Breast epithelium (tissue), 3 donors: Measurements from ENCODE around the gene SLC44A1.

Experiments
- CTCF ChIP-seq, 3 donors: fragments of 450-650 bp; IDR thresholded peaks; one replicate each; pipeline ENCODE4 v1.5.1; 2016 to 2017; ENCODE audit warnings: antibody characterized with exemption in 3 of 3, mild to moderate bottlenecking in 3 of 3, moderate library complexity in 3 of 3
- POLR2A ChIP-seq: fragments of 450-650 bp; IDR thresholded peaks from one replicate; pipeline ENCODE4 v1.6.1; 2016; ENCODE audit warnings: antibody characterized with exemption, mild to moderate bottlenecking, moderate library complexity
- POLR2AphosphoS5 ChIP-seq, 3 donors: sonication (generic); formaldehyde crosslinking; IDR thresholded peaks; one replicate each; pipeline ENCODE4 v1.6.1; 2017; ENCODE audit warnings: antibody characterized with exemption in 3 of 3

GRCh38 chr9:105357937-105358336 lies 113.5 kb downstream of the SLC44A1 start:
- TF ChIP-seq POLR2A (no peak), CTCF (IDR thresholded peaks at IDR 0.05) (no peak), POLR2AphosphoS5 (IDR thresholded peaks at IDR 0.05) (no peak)
